HL-60/S4 (cell line): ENCODE results near the gene ATP11A.

Experiments
- in situ Hi-C: fragments of 300-500 bp; cut with MboI; formaldehyde crosslinking; loops from 2 replicates; pipeline ENCODE4 v1.14.3; 2022; ENCODE audit warnings: low sequenced_read_pairs

The ATP11A gene

GRCh38 chr13:112887557-112887991, 197.7 kb downstream of the ATP11A start:
- in situ Hi-C loops = no loop called here

- in situ Hi-C loops = no loop called here
Observed at GRCh38 chr13:112888238-112889111, 198.6 kb downstream of the ATP11A start.

- in situ Hi-C loops = no loop called here
Observed at GRCh38 chr13:112889351-112890290, 199.8 kb downstream of the ATP11A start.

- in situ Hi-C loops = no loop called here
Observed at GRCh38 chr13:112890316-112891145, 200.7 kb downstream of the ATP11A start.

GRCh38 chr13:112891477-112892401, 201.9 kb downstream of the ATP11A start:
- in situ Hi-C loops = no loop called here

GRCh38 chr13:112892426-112893206, 202.8 kb downstream of the ATP11A start:
- in situ Hi-C loops = no loop called here

- in situ Hi-C loops = no loop called here
Observed at GRCh38 chr13:112893207-112893569, 203.3 kb downstream of the ATP11A start.

- in situ Hi-C loops = no loop called here
Observed at GRCh38 chr13:112893570-112894422, 204.0 kb downstream of the ATP11A start.

- in situ Hi-C loops = no loop called here
Observed at GRCh38 chr13:112894423-112894672, 204.5 kb downstream of the ATP11A start.

- in situ Hi-C loops = no loop called here
Observed at GRCh38 chr13:112894673-112895481, 205.0 kb downstream of the ATP11A start.

- in situ Hi-C loops = no loop called here
Observed at GRCh38 chr13:112895521-112896465, 206.0 kb downstream of the ATP11A start.

GRCh38 chr13:112896736-112897602, 207.1 kb downstream of the ATP11A start:
- in situ Hi-C loops = no loop called here

- in situ Hi-C loops = no loop called here
Observed at GRCh38 chr13:112897603-112897955, 207.7 kb downstream of the ATP11A start.

GRCh38 chr13:112897956-112898620, 208.2 kb downstream of the ATP11A start:
- in situ Hi-C loops = no loop called here
